ENCODE data around the gene IRX5.

IRX5 gene

GRCh38 chr16:54952195-54952594, 21.5 kb downstream of the IRX5 start:
- no peak for DNase-seq

GRCh38 chr16:54953461-54953860, 22.8 kb downstream of the IRX5 start:
- DNase-seq: no peak

- DNase-seq: no peak
Measured at GRCh38 chr16:54954220-54954619, 23.6 kb downstream of the IRX5 start.

- DNase-seq: no peak
Measured at GRCh38 chr16:54955757-54956156, 25.1 kb downstream of the IRX5 start.

GRCh38 chr16:54957403-54958166, 26.9 kb downstream of the IRX5 start:
- no peak for DNase-seq

- DNase-seq: no peak
Measured at GRCh38 chr16:54962045-54962444, 31.4 kb downstream of the IRX5 start.

- DNase-seq: no peak
Measured at GRCh38 chr16:54964239-54964638, 33.6 kb downstream of the IRX5 start.

- no peak for DNase-seq
Measured at GRCh38 chr16:54965464-54965863, 34.8 kb downstream of the IRX5 start.

GRCh38 chr16:54968011-54968410, 37.3 kb downstream of the IRX5 start:
- no peak for DNase-seq

- DNase-seq: no peak
Measured at GRCh38 chr16:54968784-54969183, 38.1 kb downstream of the IRX5 start.

- DNase-seq: no peak
Measured at GRCh38 chr16:54970016-54970415, 39.4 kb downstream of the IRX5 start.

- DNase-seq: no peak
Measured at GRCh38 chr16:54974367-54974766, 43.7 kb downstream of the IRX5 start.

- DNase-seq: no peak
Measured at GRCh38 chr16:54976651-54977200, 46.1 kb downstream of the IRX5 start.

GRCh38 chr16:54977211-54977610, 46.5 kb downstream of the IRX5 start:
- DNase-seq: no peak

- no peak for DNase-seq
Measured at GRCh38 chr16:54980821-54981220, 50.2 kb downstream of the IRX5 start.

Measured in CD4-positive, alpha-beta T cell treated with Interferon alpha-2 for 1 hour (primary cell).